ENCODE data around the gene ANAPC16. TPM values are rescaled to one million over a fixed set of nuclear protein-coding genes. Genes with fewer than 3 reads are reported as not detected.

ANAPC16 gene
- total RNA-seq, 4 donors from 2014 or later = 106 to 157 (median 143) TPM

GRCh38 chr10:72176701-72177100 lies 39.1 kb upstream of the ANAPC16 start:
- no peak for DNase-seq (ENCODE audit: extremely low spot score)
- H3K4me1 ChIP-seq = peaks cover 11 to 17% (median 13%) of the 10 kb centered on the region in 4 donors
- 98% methylated on average over 2 of the region's 2 CpGs for WGBS
- H3K36me3 ChIP-seq = peaks cover 0 to 29% (median 16%) of the 10 kb centered on the region in 4 donors
- intact Hi-C loops (cut with DNase I) = no loop called here
- no peaks in the 10 kb centered on the region for H3K9me3 ChIP-seq
- TF ChIP-seq POLR2A (IDR thresholded peaks at IDR 0.05; ENCODE audit: low read depth) = no peak
- no peaks in the 10 kb centered on the region for H3K27me3 ChIP-seq
- H3K4me3 ChIP-seq = no peak overlapping the region
- H3K27ac ChIP-seq (replicated peaks in 1 of 4) = no peak overlapping the region

GRCh38 chr10:72177454-72177853 lies 38.4 kb upstream of the ANAPC16 start:
- no peak for TF ChIP-seq EP300 (IDR thresholded peaks at IDR 0.05)
- no peak for TF ChIP-seq POLR2A (IDR thresholded peaks at IDR 0.05; ENCODE audit: low read depth)
- peaks cover 0 to 35% (median 19%) of the 10 kb centered on the region in 4 donors for H3K36me3 ChIP-seq
- intact Hi-C loops (cut with DNase I) = no loop called here
- no peak overlapping the region for H3K4me3 ChIP-seq
- peaks cover 11 to 17% (median 13%) of the 10 kb centered on the region in 4 donors for H3K4me1 ChIP-seq
- no peaks in the 10 kb centered on the region for H3K9me3 ChIP-seq
- WGBS = 97% methylated on average over 2 of the region's 2 CpGs
- H3K27ac ChIP-seq (replicated peaks in 1 of 4) = no peak overlapping the region
- no peaks in the 10 kb centered on the region for H3K27me3 ChIP-seq
- no peak for DNase-seq (ENCODE audit: extremely low spot score)

GRCh38 chr10:72184156-72184555 lies 31.7 kb upstream of the ANAPC16 start:
- Histone ChIP-seq H3K36me3 (peaks cover 0 to 23% (median 17%) of the 10 kb centered on the region in 4 donors), H3K9me3 (no peaks in the 10 kb centered on the region), H3K4me3 (no peak overlapping the region), H3K27me3 (no peaks in the 10 kb centered on the region), H3K27ac (replicated peaks in 1 of 4) (no peak overlapping the region), H3K4me1 (peaks cover 5 to 16% (median 6%) of the 10 kb centered on the region in 4 donors)
- DNase-seq (ENCODE audit: extremely low spot score) = no peak
- 96% methylated on average over 2 of the region's 2 CpGs for WGBS
- intact Hi-C loops (cut with DNase I) = no loop called here
- TF ChIP-seq POLR2AphosphoS5 (IDR thresholded peaks at IDR 0.05) = no peak
- TF ChIP-seq, protein P1, sequence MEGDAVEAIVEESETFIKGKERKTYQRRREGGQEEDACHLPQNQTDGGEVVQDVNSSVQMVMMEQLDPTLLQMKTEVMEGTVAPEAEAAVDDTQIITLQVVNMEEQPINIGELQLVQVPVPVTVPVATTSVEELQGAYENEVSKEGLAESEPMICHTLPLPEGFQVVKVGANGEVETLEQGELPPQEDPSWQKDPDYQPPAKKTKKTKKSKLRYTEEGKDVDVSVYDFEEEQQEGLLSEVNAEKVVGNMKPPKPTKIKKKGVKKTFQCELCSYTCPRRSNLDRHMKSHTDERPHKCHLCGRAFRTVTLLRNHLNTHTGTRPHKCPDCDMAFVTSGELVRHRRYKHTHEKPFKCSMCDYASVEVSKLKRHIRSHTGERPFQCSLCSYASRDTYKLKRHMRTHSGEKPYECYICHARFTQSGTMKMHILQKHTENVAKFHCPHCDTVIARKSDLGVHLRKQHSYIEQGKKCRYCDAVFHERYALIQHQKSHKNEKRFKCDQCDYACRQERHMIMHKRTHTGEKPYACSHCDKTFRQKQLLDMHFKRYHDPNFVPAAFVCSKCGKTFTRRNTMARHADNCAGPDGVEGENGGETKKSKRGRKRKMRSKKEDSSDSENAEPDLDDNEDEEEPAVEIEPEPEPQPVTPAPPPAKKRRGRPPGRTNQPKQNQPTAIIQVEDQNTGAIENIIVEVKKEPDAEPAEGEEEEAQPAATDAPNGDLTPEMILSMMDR (IDR thresholded peaks at IDR 0.05) = no peak
- TF ChIP-seq POLR2A (IDR thresholded peaks at IDR 0.05; ENCODE audit: low read depth) = no peak
- no peak for TF ChIP-seq EP300 (IDR thresholded peaks at IDR 0.05)

DNA sequence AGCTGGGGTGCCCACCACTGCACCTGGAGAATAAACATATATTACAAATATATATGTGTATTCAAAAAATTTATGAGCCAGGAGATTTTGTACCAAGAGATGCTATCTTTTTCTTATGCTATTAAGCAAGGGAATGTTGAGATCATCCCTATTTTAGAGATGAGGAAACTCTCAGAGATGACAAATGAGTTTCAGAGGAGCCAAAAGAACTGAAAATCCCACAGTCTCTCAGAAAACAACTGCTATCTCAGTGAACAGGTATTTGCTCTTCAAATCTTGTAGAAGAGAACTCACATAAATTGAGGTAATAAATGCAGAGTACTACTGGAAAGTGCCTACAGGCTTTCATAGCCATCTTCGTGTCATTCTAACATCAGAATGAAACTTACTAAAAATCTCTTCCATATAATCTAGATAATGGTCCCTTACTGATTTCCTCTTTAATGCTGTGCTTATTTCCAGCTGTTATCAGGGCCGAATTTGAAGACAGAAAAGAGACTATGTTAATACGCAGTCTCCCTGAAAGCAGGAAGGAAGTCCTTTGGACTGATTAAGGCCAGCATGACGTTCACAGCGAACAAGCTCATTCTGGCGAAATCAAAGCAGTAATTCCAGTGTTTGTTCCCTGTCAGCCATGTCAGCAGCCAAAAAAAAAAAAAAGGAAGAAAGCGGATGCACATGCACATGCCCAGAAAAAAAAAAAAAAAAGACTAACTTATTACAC lies 29.4 kb upstream of the ANAPC16 start:
- intact Hi-C loops (cut with DNase I) = no loop called here
- WGBS = 49% methylated on average over 7 of the region's 7 CpGs
- peak overlapping the region; percentile 70 to 83 (median 76) for H3K27ac ChIP-seq (replicated peaks in 1 of 4)
- peak; percentile 38 to 58 for TF ChIP-seq POLR2AphosphoS5 (IDR thresholded peaks at IDR 0.05)
- no peak for TF ChIP-seq EP300 (IDR thresholded peaks at IDR 0.05)
- peaks cover 0 to 29% (median 23%) of the 10 kb centered on the region in 4 donors for H3K36me3 ChIP-seq
- no peaks in the 10 kb centered on the region for H3K27me3 ChIP-seq
- H3K4me3 ChIP-seq = peak overlapping the region in 3 of 4 donors; percentile 8 to 21 (median 13)
- no peak for DNase-seq (ENCODE audit: extremely low spot score)
- H3K9me3 ChIP-seq = no peaks in the 10 kb centered on the region
- peaks cover 5 to 16% (median 6%) of the 10 kb centered on the region in 4 donors for H3K4me1 ChIP-seq

DNA sequence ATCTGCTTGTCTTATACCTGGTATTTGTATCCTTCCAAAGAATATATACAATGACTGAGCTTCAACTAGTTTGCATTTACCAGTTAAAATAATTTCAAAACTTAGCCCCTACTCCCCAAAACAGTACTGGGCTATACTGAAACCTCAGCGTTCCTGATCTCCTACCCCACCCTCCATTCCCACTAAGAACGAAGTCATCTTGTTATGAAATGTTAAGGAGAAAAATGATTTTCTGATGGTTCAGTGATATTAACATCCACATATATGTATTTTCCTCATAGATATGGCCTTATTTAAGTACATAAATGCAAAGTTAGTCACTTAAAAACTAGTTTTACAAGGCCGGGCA lies 28.9 kb upstream of the ANAPC16 start:
- Histone ChIP-seq H3K4me3 (peak overlapping the region in 2 of 4 donors; percentile 8 to 13), H3K4me1 (peaks cover 5 to 16% (median 6%) of the 10 kb centered on the region in 4 donors), H3K27ac (replicated peaks in 1 of 4) (peak overlapping the region; percentile 70 to 83 (median 76)), H3K27me3 (no peaks in the 10 kb centered on the region), H3K9me3 (no peaks in the 10 kb centered on the region), H3K36me3 (peaks cover 0 to 27% (median 21%) of the 10 kb centered on the region in 4 donors)
- DNase-seq (ENCODE audit: extremely low spot score) = no peak
- intact Hi-C loops (cut with DNase I) = no loop called here
- WGBS = 62% methylated on average over 3 of the region's 3 CpGs
- TF ChIP-seq POLR2AphosphoS5 (IDR thresholded peaks at IDR 0.05) (no peak), POLR2A (IDR thresholded peaks at IDR 0.05; ENCODE audit: low read depth) (no peak), EP300 (IDR thresholded peaks at IDR 0.05) (no peak)
- TF ChIP-seq, protein P1 (IDR thresholded peaks at IDR 0.05) = no peak

- no peak overlapping the region for H3K4me3 ChIP-seq
- no peaks in the 10 kb centered on the region for H3K27me3 ChIP-seq
- H3K9me3 ChIP-seq = no peaks in the 10 kb centered on the region
- no peak for DNase-seq (ENCODE audit: extremely low spot score)
- 98% methylated on average over 2 of the region's 2 CpGs for WGBS
- intact Hi-C loops (cut with DNase I) = no loop called here
- H3K27ac ChIP-seq (replicated peaks in 1 of 4) = no peak overlapping the region
- no peaks in the 10 kb centered on the region for H3K4me1 ChIP-seq
- TF ChIP-seq EP300 (IDR thresholded peaks at IDR 0.05) (no peak), POLR2A (IDR thresholded peaks at IDR 0.05; ENCODE audit: low read depth) (no peak), POLR2AphosphoS5 (IDR thresholded peaks at IDR 0.05) (no peak)
- TF ChIP-seq, protein P1 (IDR thresholded peaks at IDR 0.05) = no peak
- H3K36me3 ChIP-seq = peaks cover 26 to 83% (median 54%) of the 10 kb centered on the region in 4 donors
These were observed 20.9 kb upstream of the ANAPC16 start for GRCh38 chr10:72194949-72195348.
